ENCODE measurements around the gene LONRF2. TPM values are rescaled to one million over a fixed set of nuclear protein-coding genes. Genes with fewer than 3 reads are reported as not detected.
"Not testable (repeated sequence)": the region's sequence is repeated elsewhere in the genome, so short reads cannot be mapped to it uniquely, and the experiment has no call there.

The LONRF2 gene
- total RNA-seq = 1.4 and 1.9 TPM in 2 replicates
- polyA plus RNA-seq = 0.69 and 1.6 TPM in 2 replicates

GRCh38 chr2:100321866-100322820, at the start of gene LONRF2:
Gene LONRF2 (minus strand): TSS chr2:100322501. CDS start chr2:100322093, 408 bp downstream.
- Histone ChIP-seq H3K79me2 (no peaks in the 10 kb centered on the region), H2AFZ (peak within 1 kb of the TSS; percentile 62), H3K9me2 (replicated peaks; ENCODE audit: insufficient read depth) (no peaks in the 10 kb centered on the region), H3K4me1 (ENCODE audit: insufficient read depth) (no peaks in the 10 kb centered on the region), H3K27ac (no peak within 1 kb of the TSS), H3K36me3 (replicated peaks; ENCODE audit: insufficient read depth, low read depth) (no peaks in the 10 kb centered on the region), H3K27me3 (peaks cover 61% of the 10 kb centered on the region), H3K4me2 (peak within 1 kb of the TSS; percentile 93), H3K9me3 (ENCODE audit: low read depth) (peaks cover 11% of the 10 kb centered on the region), H3K4me3 (peak within 1 kb of the TSS; percentile 55), H4K20me1 (ENCODE audit: insufficient read depth, poor library complexity, severe bottlenecking) (peaks cover 3% of the 10 kb centered on the region)
- DNase-seq (ENCODE audit: low spot score) = peak; percentile 58
- TF ChIP-seq, protein P1, sequence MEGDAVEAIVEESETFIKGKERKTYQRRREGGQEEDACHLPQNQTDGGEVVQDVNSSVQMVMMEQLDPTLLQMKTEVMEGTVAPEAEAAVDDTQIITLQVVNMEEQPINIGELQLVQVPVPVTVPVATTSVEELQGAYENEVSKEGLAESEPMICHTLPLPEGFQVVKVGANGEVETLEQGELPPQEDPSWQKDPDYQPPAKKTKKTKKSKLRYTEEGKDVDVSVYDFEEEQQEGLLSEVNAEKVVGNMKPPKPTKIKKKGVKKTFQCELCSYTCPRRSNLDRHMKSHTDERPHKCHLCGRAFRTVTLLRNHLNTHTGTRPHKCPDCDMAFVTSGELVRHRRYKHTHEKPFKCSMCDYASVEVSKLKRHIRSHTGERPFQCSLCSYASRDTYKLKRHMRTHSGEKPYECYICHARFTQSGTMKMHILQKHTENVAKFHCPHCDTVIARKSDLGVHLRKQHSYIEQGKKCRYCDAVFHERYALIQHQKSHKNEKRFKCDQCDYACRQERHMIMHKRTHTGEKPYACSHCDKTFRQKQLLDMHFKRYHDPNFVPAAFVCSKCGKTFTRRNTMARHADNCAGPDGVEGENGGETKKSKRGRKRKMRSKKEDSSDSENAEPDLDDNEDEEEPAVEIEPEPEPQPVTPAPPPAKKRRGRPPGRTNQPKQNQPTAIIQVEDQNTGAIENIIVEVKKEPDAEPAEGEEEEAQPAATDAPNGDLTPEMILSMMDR (IDR thresholded peaks at IDR 0.05; ENCODE audit: poor library complexity) = no peak
- TF ChIP-seq EZH2 (IDR thresholded peaks at IDR 0.05; ENCODE audit: borderline replicate concordance) = peak; percentile 71
- WGBS (ENCODE audit: low lambda C conversion rate, missing lambda C conversion rate) = 2% methylated on average over 78 of the region's 113 CpGs

- no peaks in the 10 kb centered on the region for H3K4me1 ChIP-seq (ENCODE audit: insufficient read depth)
- H3K4me3 ChIP-seq = no peak overlapping the region
- no peaks in the 10 kb centered on the region for H3K79me2 ChIP-seq
- H2AFZ ChIP-seq = no peak overlapping the region
- H3K9me2 ChIP-seq (replicated peaks; ENCODE audit: insufficient read depth) = no peaks in the 10 kb centered on the region
- no peaks in the 10 kb centered on the region for H3K27me3 ChIP-seq
- H3K27ac ChIP-seq = no peak overlapping the region
- WGBS (ENCODE audit: low lambda C conversion rate, missing lambda C conversion rate) = 68% methylated on average over 1 of the region's 1 CpG
- DNase-seq (ENCODE audit: low spot score) = no peak
- H3K4me2 ChIP-seq = no peak overlapping the region
- no peaks in the 10 kb centered on the region for H3K36me3 ChIP-seq (replicated peaks; ENCODE audit: insufficient read depth, low read depth)
- TF ChIP-seq EZH2 (IDR thresholded peaks at IDR 0.05; ENCODE audit: borderline replicate concordance) = no peak
- H3K9me3 ChIP-seq (ENCODE audit: low read depth) = peaks cover 4% of the 10 kb centered on the region
- H4K20me1 ChIP-seq (ENCODE audit: insufficient read depth, poor library complexity, severe bottlenecking) = no peaks in the 10 kb centered on the region
Observed at GRCh38 chr2:100367163-100367562, 44.9 kb upstream of the LONRF2 start.

DNA sequence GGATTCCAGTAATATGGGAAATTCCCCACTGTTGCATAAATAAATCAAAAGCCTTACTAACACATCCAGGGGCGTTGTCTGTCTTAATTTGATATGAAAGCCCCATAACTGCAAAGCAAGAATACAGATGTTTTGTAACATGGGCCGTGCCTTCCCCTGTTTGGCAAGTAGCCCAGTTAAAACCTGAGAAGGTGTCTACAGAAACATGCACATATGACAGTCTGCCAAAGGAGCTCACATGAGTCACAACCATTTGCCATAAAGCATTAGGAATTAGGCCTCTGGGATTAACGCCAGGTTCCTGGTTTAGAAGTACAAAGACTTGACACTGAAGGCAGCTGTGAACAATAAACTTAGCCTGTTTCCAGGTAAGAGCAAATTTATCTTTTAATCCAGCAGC, 43.1 kb upstream of the LONRF2 start:
- no peaks in the 10 kb centered on the region for H3K79me2 ChIP-seq
- no peaks in the 10 kb centered on the region for H4K20me1 ChIP-seq (ENCODE audit: insufficient read depth, poor library complexity, severe bottlenecking)
- H3K9me3 ChIP-seq (ENCODE audit: low read depth) = no peaks in the 10 kb centered on the region
- TF ChIP-seq EZH2 (IDR thresholded peaks at IDR 0.05; ENCODE audit: borderline replicate concordance) (no peak), EZH2phosphoT487 (IDR thresholded peaks at IDR 0.05; ENCODE audit: low read depth, severe bottlenecking, unreplicated experiment) (no peak)
- TF ChIP-seq, protein P1 (IDR thresholded peaks at IDR 0.05; ENCODE audit: poor library complexity) = no peak
- no peaks in the 10 kb centered on the region for H3K36me3 ChIP-seq (replicated peaks; ENCODE audit: insufficient read depth, low read depth)
- peak; percentile 67 for DNase-seq (ENCODE audit: low spot score)
- H3K27ac ChIP-seq = no peak overlapping the region
- H2AFZ ChIP-seq = no peak overlapping the region
- H3K27me3 ChIP-seq = no peaks in the 10 kb centered on the region
- no peaks in the 10 kb centered on the region for H3K9me2 ChIP-seq (replicated peaks; ENCODE audit: insufficient read depth)
- WGBS (ENCODE audit: low lambda C conversion rate, missing lambda C conversion rate) = 63% methylated on average over 3 of the region's 3 CpGs
- no peak overlapping the region for H3K4me2 ChIP-seq
- no peaks in the 10 kb centered on the region for H3K4me1 ChIP-seq (ENCODE audit: insufficient read depth)
- H3K4me3 ChIP-seq = no peak overlapping the region

DNA sequence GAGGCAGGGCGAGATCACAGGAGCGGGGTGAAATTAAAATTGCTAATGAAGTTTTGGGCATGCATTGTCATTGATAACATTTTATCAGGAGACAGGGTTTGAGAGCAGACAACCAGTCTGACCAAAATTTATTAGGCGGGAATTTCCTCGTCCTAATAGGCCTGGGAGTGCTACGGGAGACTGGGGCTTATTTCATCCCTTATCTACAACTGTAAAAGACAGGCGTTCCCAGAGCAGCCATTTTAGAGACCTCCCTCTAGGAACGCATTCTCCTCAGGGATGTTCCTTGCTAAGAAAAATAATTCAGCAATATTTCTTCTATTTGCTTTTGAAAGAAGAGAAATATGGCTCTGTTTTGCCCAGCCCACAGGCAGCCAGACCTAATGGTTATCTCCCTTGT, 40.0 kb upstream of the LONRF2 start:
- H2AFZ ChIP-seq; H3K4me1 ChIP-seq (ENCODE audit: insufficient read depth); H3K79me2 ChIP-seq; H3K9me3 ChIP-seq (ENCODE audit: low read depth); H3K9me2 ChIP-seq (replicated peaks; ENCODE audit: insufficient read depth); H3K27ac ChIP-seq; H3K36me3 ChIP-seq (replicated peaks; ENCODE audit: insufficient read depth, low read depth); H4K20me1 ChIP-seq (ENCODE audit: insufficient read depth, poor library complexity, severe bottlenecking); DNase-seq (ENCODE audit: low spot score); H3K27me3 ChIP-seq; H3K4me3 ChIP-seq; H3K4me2 ChIP-seq: not testable (repeated sequence)
- WGBS (ENCODE audit: low lambda C conversion rate, missing lambda C conversion rate) = 91% methylated on average over 7 of the region's 7 CpGs

All from hepatocyte (in vitro differentiated cells).